RWPE1 (cell line): ENCODE results near the gene LGALS7.

Experiments used
- CTCF ChIA-PET: fragments of 350-600 bp; sonication (Branson Sonifier 250); formaldehyde crosslinking; extraction: SDS; loops from one replicate; lab custom pipeline; 2021; lab: Yijun Ruan, JAX
- POLR2A ChIA-PET: fragments of 400-600 bp; formaldehyde crosslinking; extraction: SDS; loops from one replicate; lab custom pipeline; 2020; ENCODE audit warnings: antibody characterized with exemption; ENCODE audit not compliant: low non-redundant PET; lab: Yijun Ruan, JAX
- DNase-seq: peaks from one replicate; pipeline ENCODE4 v3.0.0; 2012; ENCODE audit warnings: low spot score
- H3K27ac ChIP-seq: fragments of 450-650 bp; 2 replicates; pipeline ENCODE4 v1.5.1; 2017
- TF ChIP-seq, protein P1 (sequence below): fragments of 450-650 bp; conservative IDR thresholded peaks from 2 replicates; pipeline ENCODE4 v1.5.1; 2017; ENCODE audit warnings: low read depth, mild to moderate bottlenecking

LGALS7 gene

DNA sequence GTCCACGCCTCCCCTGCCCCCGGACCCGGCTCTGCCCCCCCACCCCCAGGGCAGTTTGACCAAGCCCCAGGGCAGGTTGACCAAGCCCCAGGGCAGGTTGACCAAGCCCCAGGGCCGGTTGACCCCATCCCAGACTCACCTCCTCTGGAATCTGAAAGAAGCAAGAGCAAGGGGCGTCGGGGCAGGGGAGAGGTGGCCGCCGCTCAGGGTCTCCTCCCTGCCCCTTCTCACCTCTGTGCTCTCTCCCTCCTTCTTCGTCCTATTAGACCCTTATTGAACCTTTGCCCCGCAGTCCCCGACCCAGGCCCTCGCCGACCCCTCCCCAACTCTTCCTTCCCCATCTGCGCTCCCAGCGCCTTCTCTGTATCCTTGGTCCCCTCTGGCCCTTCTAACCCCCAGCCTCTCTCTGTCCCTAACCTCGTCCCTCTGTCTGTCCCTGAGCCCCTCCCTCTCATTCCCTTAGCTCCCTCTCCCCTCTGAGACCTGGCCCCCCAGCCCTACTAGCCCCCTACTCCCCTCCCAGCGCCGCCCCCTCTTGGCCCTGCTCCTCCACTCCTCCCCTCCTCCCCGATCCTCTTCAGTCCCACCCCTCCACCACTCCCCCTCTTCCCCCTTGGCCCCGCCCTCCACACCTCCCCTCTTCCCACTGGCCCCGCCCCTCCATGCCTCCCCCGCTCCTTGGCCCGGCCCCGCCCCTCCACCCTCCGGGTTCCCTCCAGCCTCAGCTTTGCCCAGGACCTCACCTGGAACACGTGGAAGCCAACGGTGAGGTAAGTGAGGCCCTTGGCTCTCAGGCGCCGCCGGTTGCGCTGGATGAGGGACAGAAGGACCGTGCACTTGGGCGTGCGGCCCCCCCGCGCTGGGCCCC lies 36.7 kb downstream of the LGALS7 start:
- TF ChIP-seq, protein P1, sequence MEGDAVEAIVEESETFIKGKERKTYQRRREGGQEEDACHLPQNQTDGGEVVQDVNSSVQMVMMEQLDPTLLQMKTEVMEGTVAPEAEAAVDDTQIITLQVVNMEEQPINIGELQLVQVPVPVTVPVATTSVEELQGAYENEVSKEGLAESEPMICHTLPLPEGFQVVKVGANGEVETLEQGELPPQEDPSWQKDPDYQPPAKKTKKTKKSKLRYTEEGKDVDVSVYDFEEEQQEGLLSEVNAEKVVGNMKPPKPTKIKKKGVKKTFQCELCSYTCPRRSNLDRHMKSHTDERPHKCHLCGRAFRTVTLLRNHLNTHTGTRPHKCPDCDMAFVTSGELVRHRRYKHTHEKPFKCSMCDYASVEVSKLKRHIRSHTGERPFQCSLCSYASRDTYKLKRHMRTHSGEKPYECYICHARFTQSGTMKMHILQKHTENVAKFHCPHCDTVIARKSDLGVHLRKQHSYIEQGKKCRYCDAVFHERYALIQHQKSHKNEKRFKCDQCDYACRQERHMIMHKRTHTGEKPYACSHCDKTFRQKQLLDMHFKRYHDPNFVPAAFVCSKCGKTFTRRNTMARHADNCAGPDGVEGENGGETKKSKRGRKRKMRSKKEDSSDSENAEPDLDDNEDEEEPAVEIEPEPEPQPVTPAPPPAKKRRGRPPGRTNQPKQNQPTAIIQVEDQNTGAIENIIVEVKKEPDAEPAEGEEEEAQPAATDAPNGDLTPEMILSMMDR, result no peak
- CTCF ChIA-PET, result interaction anchor here (0.6 kb wide), 2 partner anchors 9 to 78 kb away, joined by 3 read pairs; no protein-coding TSS in a partner anchor
- POLR2A ChIA-PET, result interaction anchor here (0.6 kb wide), 1 partner anchor 212 kb away, joined by 7 read pairs; no protein-coding TSS in a partner anchor
- peak; percentile 59 for DNase-seq
- peak overlapping the region; percentile 24; the same call in 1 of the 2 replicates for H3K27ac ChIP-seq

- no peak for DNase-seq
- POLR2A ChIA-PET, result interaction anchor here (0.6 kb wide), 1 partner anchor 97 kb away, joined by 4 read pairs; no protein-coding TSS in a partner anchor
- H3K27ac ChIP-seq, result peak overlapping the region; percentile 24; the same call in 1 of the 2 replicates
- TF ChIP-seq, protein P1, result no peak
- CTCF ChIA-PET, result interaction anchor here (0.6 kb wide), 1 partner anchor 77 kb away, joined by 3 read pairs; no protein-coding TSS in a partner anchor
Observed at GRCh38 chr19:38736036-38736412, 37.3 kb downstream of the LGALS7 start.

- DNase-seq, result no peak
- CTCF ChIA-PET, result interaction anchor here (0.6 to 3.3 kb wide), 3 partner anchors 9 to 103 kb away, joined by 4 to 18 read pairs (median 4); no protein-coding TSS in a partner anchor
- POLR2A ChIA-PET, result interaction anchor here (0.6 kb wide), 1 partner anchor 98 kb away, joined by 4 read pairs; no protein-coding TSS in a partner anchor
- TF ChIP-seq, protein P1, result no peak
- H3K27ac ChIP-seq, result peak overlapping the region; percentile 84
Observed at GRCh38 chr19:38735257-38735686, 38.0 kb downstream of the LGALS7 start.

DNA sequence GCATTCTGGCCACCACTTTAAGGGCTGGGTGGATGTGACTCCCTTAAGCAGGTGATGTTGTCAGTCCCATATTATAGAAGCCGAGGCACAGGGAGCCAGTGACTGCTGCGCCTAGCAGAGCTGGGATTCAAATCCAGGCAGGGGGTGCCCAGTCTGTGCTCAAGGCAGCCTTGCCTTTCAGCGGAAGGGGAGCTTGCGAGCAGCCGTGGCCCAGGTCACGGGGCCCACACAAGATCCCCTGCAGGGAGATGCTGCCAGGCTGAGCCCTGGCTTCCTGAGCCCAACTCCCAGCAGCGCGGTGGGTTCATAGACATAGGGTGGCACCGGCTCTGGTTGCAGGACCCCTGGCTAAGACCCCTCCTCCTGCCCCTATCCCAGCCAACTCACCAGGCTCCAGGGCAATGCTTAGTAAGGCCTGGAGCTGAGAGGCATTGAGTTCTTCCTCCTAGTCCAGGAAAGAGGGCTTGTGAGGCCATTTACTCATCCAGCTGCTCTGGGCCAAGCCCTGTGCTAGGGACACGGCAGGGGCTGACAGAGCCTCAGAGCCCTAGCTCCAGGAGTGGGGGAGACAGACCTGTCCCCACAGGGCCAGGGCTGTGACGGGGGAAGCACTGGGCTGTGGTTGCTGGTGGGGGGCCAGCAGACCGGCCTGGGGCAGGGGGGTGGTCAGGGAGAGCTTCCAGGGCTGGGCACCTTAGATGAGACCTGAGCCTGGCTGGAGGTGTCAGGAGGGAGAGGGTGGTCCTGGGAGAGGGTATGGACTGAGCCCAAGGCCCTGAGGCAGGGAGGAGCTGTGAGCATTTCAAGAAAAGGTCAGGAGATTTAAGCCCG lies 38.7 kb downstream of the LGALS7 start:
- CTCF ChIA-PET, result interaction anchor here (0.6 to 3.3 kb wide), 3 partner anchors 9 to 104 kb away, joined by 4 to 18 read pairs (median 4); no protein-coding TSS in a partner anchor
- peak overlapping the region; percentile 84 for H3K27ac ChIP-seq
- no peak for DNase-seq
- TF ChIP-seq, protein P1, result no peak
- POLR2A ChIA-PET, result interaction anchor here (0.6 kb wide), 2 partner anchors 23 to 81 kb away, joined by 4 to 15 read pairs; no protein-coding TSS in a partner anchor

DNA sequence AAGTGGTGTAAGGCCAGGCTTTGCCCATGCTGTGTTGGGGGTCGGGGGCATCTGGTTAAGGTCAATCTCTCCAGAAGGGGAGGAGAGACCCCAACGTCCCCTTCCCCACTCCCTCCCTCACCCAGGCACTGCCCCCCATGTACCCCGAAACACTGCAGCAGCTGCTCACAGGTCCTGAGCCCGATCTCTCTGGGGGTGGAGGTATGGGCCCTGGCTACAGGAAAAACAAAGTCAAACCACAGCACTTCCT lies 39.2 kb downstream of the LGALS7 start:
- ChIA-PET CTCF (interaction anchor here (3.3 kb wide), 1 partner anchor 104 kb away, joined by 18 read pairs; no protein-coding TSS in a partner anchor), POLR2A (interaction anchor here (0.6 kb wide), 2 partner anchors 23 to 80 kb away, joined by 4 to 15 read pairs; no protein-coding TSS in a partner anchor)
- TF ChIP-seq, protein P1, result no peak
- DNase-seq, result no peak
- peak overlapping the region; percentile 84 for H3K27ac ChIP-seq
